Coronary artery (tissue), 2 donors: Measurements from ENCODE around the gene ZMIZ1.

Experiments
- DNase-seq: peaks from one replicate; pipeline ENCODE4 v3.0.0-alpha.2; 2017; ENCODE audit warnings: low spot score
- H3K27ac ChIP-seq, 2 donors: fragments of 200-600 bp; sonication (generic); one replicate each; pipeline ENCODE4 v1.5.1; 2016 to 2019
- H3K4me3 ChIP-seq: fragments of 200-600 bp; sonication (generic); 2 replicates; pipeline ENCODE4 v1.5.1; 2016; ENCODE audit warnings: mild to moderate bottlenecking, moderate library complexity
- TF ChIP-seq, protein P1 (sequence below): fragments of 200-600 bp; sonication (generic); IDR thresholded peaks from one replicate; pipeline ENCODE4 v1.5.1; 2019; ENCODE audit warnings: antibody characterized with exemption

ZMIZ1 gene

DNA sequence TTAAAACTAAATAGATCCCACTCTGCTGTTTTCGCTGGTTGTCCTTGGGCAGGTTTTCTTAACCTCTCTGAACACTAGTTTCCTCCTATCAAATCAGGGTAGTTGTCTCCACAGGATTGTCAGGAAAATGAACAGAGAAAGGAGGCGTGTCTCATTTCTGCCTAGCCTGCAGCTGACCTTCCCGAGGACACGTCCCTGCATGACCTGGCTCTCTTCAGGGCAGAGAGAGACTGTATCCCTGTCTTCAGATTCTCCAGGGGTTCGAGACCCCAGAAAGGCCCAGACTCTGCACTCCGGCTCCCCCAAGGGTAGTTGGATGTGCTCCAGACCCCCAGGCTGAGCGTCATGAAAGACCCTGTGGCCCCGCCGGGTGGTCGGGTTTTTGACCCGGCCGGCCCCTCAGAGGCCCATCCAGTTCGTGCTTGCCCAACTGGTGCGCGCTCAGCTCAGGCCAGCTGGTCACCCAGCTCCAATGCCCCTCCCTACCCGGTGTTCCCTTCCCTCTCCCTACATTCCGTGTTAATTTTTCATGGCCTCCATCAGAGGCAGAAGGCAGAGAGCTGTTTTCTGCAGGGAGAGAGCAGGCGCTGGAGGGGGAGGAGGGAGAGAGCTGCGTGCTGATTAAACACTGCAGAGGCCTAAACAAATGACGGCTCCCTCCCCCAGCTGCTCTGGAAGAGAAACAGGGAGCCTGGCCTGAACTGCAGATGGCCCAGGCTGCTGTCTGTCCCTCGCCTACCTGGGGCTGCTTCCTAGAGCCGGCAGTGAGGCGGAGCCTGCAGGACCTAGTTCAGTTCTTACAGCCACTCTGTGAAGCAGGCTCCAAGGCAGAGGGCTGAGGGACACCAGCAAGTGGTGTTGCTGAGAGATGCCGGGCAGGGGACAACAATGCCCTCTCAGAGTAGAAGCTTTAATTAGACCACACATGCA is 192.3 kb downstream of the ZMIZ1 start:
- TF ChIP-seq, protein P1, sequence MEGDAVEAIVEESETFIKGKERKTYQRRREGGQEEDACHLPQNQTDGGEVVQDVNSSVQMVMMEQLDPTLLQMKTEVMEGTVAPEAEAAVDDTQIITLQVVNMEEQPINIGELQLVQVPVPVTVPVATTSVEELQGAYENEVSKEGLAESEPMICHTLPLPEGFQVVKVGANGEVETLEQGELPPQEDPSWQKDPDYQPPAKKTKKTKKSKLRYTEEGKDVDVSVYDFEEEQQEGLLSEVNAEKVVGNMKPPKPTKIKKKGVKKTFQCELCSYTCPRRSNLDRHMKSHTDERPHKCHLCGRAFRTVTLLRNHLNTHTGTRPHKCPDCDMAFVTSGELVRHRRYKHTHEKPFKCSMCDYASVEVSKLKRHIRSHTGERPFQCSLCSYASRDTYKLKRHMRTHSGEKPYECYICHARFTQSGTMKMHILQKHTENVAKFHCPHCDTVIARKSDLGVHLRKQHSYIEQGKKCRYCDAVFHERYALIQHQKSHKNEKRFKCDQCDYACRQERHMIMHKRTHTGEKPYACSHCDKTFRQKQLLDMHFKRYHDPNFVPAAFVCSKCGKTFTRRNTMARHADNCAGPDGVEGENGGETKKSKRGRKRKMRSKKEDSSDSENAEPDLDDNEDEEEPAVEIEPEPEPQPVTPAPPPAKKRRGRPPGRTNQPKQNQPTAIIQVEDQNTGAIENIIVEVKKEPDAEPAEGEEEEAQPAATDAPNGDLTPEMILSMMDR: no peak
- no peak overlapping the region for H3K4me3 ChIP-seq
- DNase-seq: no peak
- H3K27ac ChIP-seq: no peak overlapping the region

DNA sequence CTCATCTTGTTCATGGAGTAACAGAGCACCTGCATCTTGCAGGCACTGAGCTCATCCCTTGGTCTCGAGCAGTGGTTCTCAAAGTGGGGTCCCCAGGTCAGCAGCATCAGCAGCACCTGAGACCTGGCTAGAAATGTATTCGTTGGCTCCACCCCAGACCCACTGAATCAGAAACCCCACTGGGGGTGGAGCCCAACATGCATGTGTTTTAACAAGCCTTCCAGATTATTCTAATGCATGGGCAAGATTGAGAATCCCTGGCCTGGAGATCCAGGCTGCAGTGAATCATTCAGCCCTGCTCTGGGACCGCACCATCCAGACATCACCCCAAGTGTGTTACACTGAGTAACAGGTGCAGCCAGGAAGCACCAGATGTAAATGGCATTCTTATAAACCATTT is 193.4 kb downstream of the ZMIZ1 start:
- H3K4me3 ChIP-seq: no peak overlapping the region
- TF ChIP-seq, protein P1: no peak
- H3K27ac ChIP-seq: no peak overlapping the region
- no peak for DNase-seq

DNA sequence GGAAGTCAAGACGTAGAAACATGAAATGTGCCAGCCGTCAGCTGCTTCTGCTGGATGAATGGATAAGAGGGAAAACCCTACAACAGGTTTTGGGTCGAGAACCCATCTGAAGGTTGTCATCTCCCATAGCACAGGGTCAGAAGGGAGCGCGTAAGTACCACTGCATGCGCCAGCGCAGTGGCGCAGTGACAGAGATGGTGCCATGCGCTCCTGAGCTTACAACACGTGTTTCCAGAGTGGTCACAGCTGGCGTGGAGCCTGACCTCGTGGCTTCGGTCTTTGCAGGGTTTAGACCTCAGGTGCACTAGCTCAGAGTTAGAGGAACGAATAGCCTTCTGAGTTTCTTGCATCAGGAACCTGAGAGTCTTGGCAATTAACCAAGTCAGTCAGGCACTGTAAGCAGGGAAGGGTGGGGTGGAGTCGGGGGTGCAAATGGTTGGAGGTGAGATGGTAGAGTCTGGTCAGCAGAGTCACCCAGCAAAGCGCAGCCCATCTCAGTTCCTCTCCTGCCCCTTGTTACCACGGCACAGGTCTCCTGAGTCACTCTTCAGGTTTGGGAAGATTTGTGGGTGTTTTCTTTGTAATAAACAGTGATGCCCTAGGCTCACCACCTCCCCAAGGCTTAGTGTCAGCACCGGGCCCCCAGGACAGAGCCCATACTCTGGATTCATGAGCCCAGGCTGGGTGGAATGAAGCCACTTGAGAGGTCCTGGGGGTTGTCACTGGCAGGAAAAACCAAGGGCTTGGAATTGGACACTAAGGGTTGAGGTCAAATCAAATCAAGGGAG is 194.4 kb downstream of the ZMIZ1 start:
- Histone ChIP-seq H3K27ac (no peak overlapping the region), H3K4me3 (no peak overlapping the region)
- TF ChIP-seq, protein P1: no peak
- no peak for DNase-seq

- no peak overlapping the region for H3K27ac ChIP-seq
- DNase-seq: no peak
- H3K4me3 ChIP-seq: no peak overlapping the region
- TF ChIP-seq, protein P1: no peak
Observed at GRCh38 chr10:79263939-79264338, 195.2 kb downstream of the ZMIZ1 start.

DNA sequence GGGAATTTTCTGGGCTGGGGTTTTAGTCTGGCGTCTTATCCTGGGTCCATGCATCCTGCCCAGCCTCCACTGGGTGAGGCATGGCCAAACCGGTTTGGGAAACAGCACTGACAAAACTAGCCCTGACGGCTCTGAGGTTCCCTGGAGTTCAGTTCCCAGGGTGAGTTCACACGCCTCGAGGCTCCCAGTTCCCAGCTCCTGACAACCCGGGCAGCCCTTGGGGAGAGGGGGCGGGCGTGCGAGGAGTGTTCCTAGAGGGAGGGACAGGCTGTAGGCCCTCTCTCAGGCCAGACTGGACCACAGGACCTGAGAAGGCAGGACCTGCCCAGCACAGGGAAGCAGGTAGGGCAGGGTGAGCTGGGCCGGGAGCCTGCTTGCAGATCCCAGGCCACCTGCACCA is 196.2 kb downstream of the ZMIZ1 start:
- Histone ChIP-seq H3K27ac (peak overlapping the region; percentile 48 to 90), H3K4me3 (no peak overlapping the region)
- TF ChIP-seq, protein P1: no peak
- no peak for DNase-seq

- Histone ChIP-seq H3K27ac (peak overlapping the region; percentile 90 to 93), H3K4me3 (peak overlapping the region; percentile 39)
- TF ChIP-seq, protein P1: no peak
- DNase-seq: no peak
Observed at GRCh38 chr10:79266084-79266483, 197.3 kb downstream of the ZMIZ1 start.
